Spleen (tissue), 11 donors: Measurements from ENCODE around the gene TIMM17B. TPM values are rescaled to one million over a fixed set of nuclear protein-coding genes. Genes with fewer than 3 reads are reported as not detected.

ENCODE experiments used
- DNase-seq: peaks from one replicate; pipeline ENCODE4 v3.0.0-alpha.2; 2020
- H3K27ac ChIP-seq, 8 donors: fragments of 200-600 bp; sonication (generic) in 7 of 8; 1 replicate in 4 of 8; 2 replicates in 4 of 8; pipeline versions ENCODE4 v1.5.0 to v1.8.0; 2016 to 2021; ENCODE audit warnings: inconsistent platforms in 4 of 8, mild to moderate bottlenecking in 4 of 8, moderate library complexity in 1 of 8
- H3K27me3 ChIP-seq, 7 donors: fragments of 200-600 bp; sonication (generic) in 6 of 7; replicated peaks in 1 of 7; 1 replicate in 4 of 7; 2 replicates in 3 of 7; pipeline versions ENCODE4 v1.5.0 to v1.8.0; 2016 to 2021; ENCODE audit warnings: inconsistent platforms in 3 of 7, mild to moderate bottlenecking in 1 of 7
- H3K36me3 ChIP-seq, 6 donors: fragments of 200-600 bp; sonication (generic) in 5 of 6; 1 replicate in 4 of 6; 2 replicates in 2 of 6; pipeline versions ENCODE4 v1.5.0 to v1.8.0; 2016 to 2021; ENCODE audit warnings: inconsistent platforms in 2 of 6
- H3K4me1 ChIP-seq, 6 donors: fragments of 200-600 bp; sonication (generic) in 5 of 6; 1 replicate in 3 of 6; 2 replicates in 3 of 6; pipeline versions ENCODE4 v1.5.0 to v1.8.0; 2016 to 2021; ENCODE audit warnings: inconsistent platforms in 3 of 6
- H3K4me3 ChIP-seq, 8 donors: fragments of 200-600 bp; sonication (generic) in 7 of 8; 1 replicate in 4 of 8; 2 replicates in 4 of 8; pipeline versions ENCODE4 v1.5.0 to v1.8.0; 2016 to 2021; ENCODE audit warnings: inconsistent platforms in 4 of 8, mild to moderate bottlenecking in 4 of 8, moderate library complexity in 2 of 8
- H3K9me3 ChIP-seq, 8 donors: fragments of 200-600 bp; sonication (generic) in 7 of 8; 1 replicate in 4 of 8; 2 replicates in 4 of 8; pipeline versions ENCODE4 v1.5.0 to v1.8.0; 2016 to 2021; ENCODE audit warnings: inconsistent platforms in 4 of 8
- CTCF ChIP-seq, 11 experiments: fragments of 200-600 bp in 7 of 11; fragments of 450-650 bp in 4 of 11; sonication (generic) in 4 of 11; IDR thresholded peaks in 8 of 11; conservative IDR thresholded peaks in 3 of 11; 1 replicate in 7 of 11; 2 replicates in 4 of 11; pipeline versions ENCODE4 v1.4.0 to v1.8.0; 2016 to 2021; ENCODE audit warnings: antibody characterized with exemption in 11 of 11, inconsistent platforms in 4 of 11, mild to moderate bottlenecking in 1 of 11
- POLR2A ChIP-seq, 3 donors: fragments of 450-650 bp; IDR thresholded peaks; one replicate each; pipeline ENCODE4 v1.5.1; 2017; ENCODE audit warnings: antibody characterized with exemption in 3 of 3, mild to moderate bottlenecking in 1 of 3
- POLR2AphosphoS5 ChIP-seq, 3 donors: sonication (generic); formaldehyde crosslinking; IDR thresholded peaks; one replicate each; pipeline ENCODE4 v1.5.1; 2017; ENCODE audit warnings: antibody characterized with exemption in 3 of 3
- WGBS, 5 donors: extraction: QIAGEN DNeasy Blood & Tissue Kit in 3 of 5; methylation state at CpG; one replicate each; pipeline versions ENCODE4 v1.1.5 to v1.1.7; 2013 to 2018; 5-methylcytosine and 5-hydroxymethylcytosine counted together
- intact Hi-C: fragments of 100-400 bp; cut with DNase I; formaldehyde crosslinking; loops from one replicate; pipeline ENCODE4 v1.15.0; 2023; ENCODE audit warnings: low total_unique reads
- polyA plus RNA-seq, 3 donors: library from polyadenylated mRNA; stranded (reverse); fragments of 200-250 nt; gene quantifications; one replicate each; pipeline ENCODE4 v1.2.1, GENCODE V29; 2013
- total RNA-seq, 7 donors: library from RNA; depleted of rRNA in 3 of 7; stranded (reverse); fragments of >200 nt in 3 of 7; fragmentation: NEBNext Ultra II Directional in 4 of 7; extraction: Animal tissue kit (Norgen Biotek cat#: 25700) in 4 of 7; gene quantifications; one replicate each; pipeline versions ENCODE4 v1.1.0 to v1.2.1, GENCODE V29; 2016 to 2021
- donor health status: healthy with polysubstance abuse.
- donor health status: DM: no; HTN: no; CAD: no; lungs with moderate emphysema.
- donor health status: DM: no; HTN: no; CAD: no.
- donor health status: Bipolar disorder and iron deficiency.
- donor health status: healthy.
- donor health status: DM: no; HTN: no; CAD: no.
- donor health status: DM: yes; HTN: yes; CAD: no.

TIMM17B gene
- total and polyA plus RNA-seq, 10 donors, result 29.3 to 68.8 (median 39.5) TPM

DNA sequence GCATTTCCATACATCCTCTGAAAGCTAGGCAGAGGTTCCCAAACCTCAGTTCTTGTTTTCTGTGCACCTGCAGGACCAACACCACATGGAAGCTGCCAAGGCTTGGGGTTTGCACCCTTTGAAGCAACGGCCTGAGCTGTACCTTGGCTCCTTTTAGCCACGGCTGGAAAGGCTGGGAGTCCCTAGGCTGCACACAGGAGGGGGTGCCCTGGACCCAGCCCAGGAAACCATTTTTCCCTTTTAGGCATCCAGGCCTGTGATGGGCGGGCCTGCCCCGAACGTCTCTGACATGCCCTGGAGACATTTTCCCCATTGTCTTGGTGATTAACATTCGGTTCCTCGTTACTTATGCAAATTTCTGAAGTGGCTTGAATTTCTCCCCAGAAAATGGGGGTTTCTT lies 44.7 kb downstream of the TIMM17B start:
- no peaks in the 10 kb centered on the region for H3K4me1 ChIP-seq
- DNase-seq, result no peak
- 72 to 83% (median 76%) methylated on average over 6 to 7 of the region's 7 CpGs for WGBS, 5 donors
- TF ChIP-seq POLR2AphosphoS5 (IDR thresholded peaks at IDR 0.05) (no peak), CTCF (IDR thresholded peaks at IDR 0.05 in 8 of 11, conservative IDR thresholded peaks at IDR 0.05 in 3 of 11) (no peak), POLR2A (IDR thresholded peaks at IDR 0.05) (no peak)
- intact Hi-C loops, result no loop called here
- H3K27ac ChIP-seq, result no peak overlapping the region
- H3K4me3 ChIP-seq, result no peak overlapping the region
- peaks cover 0 to 10% (median 0%) of the 10 kb centered on the region in 7 donors for H3K27me3 ChIP-seq
- no peaks in the 10 kb centered on the region for H3K36me3 ChIP-seq
- peaks cover 0 to 7% (median 0%) of the 10 kb centered on the region in 8 donors for H3K9me3 ChIP-seq

DNA sequence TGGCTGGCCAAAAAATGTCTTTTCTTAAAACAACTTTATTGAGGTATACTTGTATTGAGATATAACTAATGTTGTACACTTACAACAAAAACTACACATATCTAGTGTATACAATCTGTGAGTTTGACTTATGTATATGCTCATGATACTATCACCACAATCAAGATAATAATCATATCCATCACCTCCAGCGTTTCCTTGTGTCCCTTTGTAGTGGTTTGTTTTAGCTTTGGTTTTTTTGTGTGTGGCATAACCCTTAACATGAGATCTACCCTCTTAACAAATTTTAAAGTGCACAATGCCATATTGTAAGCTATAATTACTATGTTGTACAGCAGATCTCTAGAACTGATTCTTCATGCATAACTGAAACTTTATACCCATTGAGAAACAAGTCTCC lies 48.7 kb downstream of the TIMM17B start:
- Histone ChIP-seq H3K27ac (no peak overlapping the region), H3K36me3 (no peaks in the 10 kb centered on the region), H3K4me1 (no peaks in the 10 kb centered on the region), H3K4me3 (no peak overlapping the region), H3K27me3 (peaks cover 0 to 10% (median 0%) of the 10 kb centered on the region in 7 donors), H3K9me3 (peaks cover 0 to 7% (median 0%) of the 10 kb centered on the region in 8 donors)
- DNase-seq, result no peak
- 43 to 57% (median 56%) methylated on average over 1 of the region's 1 CpG for WGBS, 5 donors
- TF ChIP-seq CTCF (IDR thresholded peaks at IDR 0.05 in 8 of 11, conservative IDR thresholded peaks at IDR 0.05 in 3 of 11) (no peak), POLR2AphosphoS5 (IDR thresholded peaks at IDR 0.05) (no peak), POLR2A (IDR thresholded peaks at IDR 0.05) (no peak)
- intact Hi-C loops, result no loop called here

Other genes with a start within 250 kb of the TIMM17B start
- gene WAS, start 214.0 kb downstream of the TIMM17B start, total RNA-seq, result 100 to 1,000 TPM in 5 of 7 donors, 10 to 100 TPM in 2; 99.3 to 169 (median 107) TPM
- gene WAS, start 214.0 kb downstream of the TIMM17B start, polyA plus RNA-seq, result 10 to 100 TPM; 53.5 to 64.8 (median 56.2) TPM
- gene SUV39H1, start 201.0 kb downstream of the TIMM17B start, total RNA-seq, result 1 to 10 TPM; 6.2 to 9.2 (median 7.4) TPM
- 1 to 10 TPM; 4.0 to 6.7 (median 4.9) TPM for gene SUV39H1, start 201.0 kb downstream of the TIMM17B start, polyA plus RNA-seq
- gene GLOD5, start 136.0 kb downstream of the TIMM17B start, total RNA-seq, result not detected
- gene GLOD5, start 136.0 kb downstream of the TIMM17B start, polyA plus RNA-seq, result not detected
- 1 to 10 TPM in 6 of 7 donors, under 1 TPM in 1; 0.38 to 5.5 (median 1.5) TPM for gene GATA1, start 111.2 kb downstream of the TIMM17B start, total RNA-seq
- under 1 TPM; 0.15 to 0.61 (median 0.22) TPM for gene GATA1, start 111.2 kb downstream of the TIMM17B start, polyA plus RNA-seq
- 100 to 1,000 TPM in 1 of 7 donors, 10 to 100 TPM in 6; 63.8 to 103 (median 82.9) TPM for gene HDAC6, start 95.7 kb downstream of the TIMM17B start, total RNA-seq
- 10 to 100 TPM; 33.9 to 79.7 (median 78.2) TPM for gene HDAC6, start 95.7 kb downstream of the TIMM17B start, polyA plus RNA-seq
- gene ERAS, start 71.3 kb downstream of the TIMM17B start, total RNA-seq, result under 1 TPM in 1 of 7 donors, not detected in 6; 0.79 TPM
- under 1 TPM in 2 of 3 donors, not detected in 1; 0.08 to 0.10 TPM for gene ERAS, start 71.3 kb downstream of the TIMM17B start, polyA plus RNA-seq
- under 1 TPM in 3 of 7 donors, not detected in 4; 0.47 to 0.74 (median 0.70) TPM for gene PCSK1N, start 62.2 kb downstream of the TIMM17B start, total RNA-seq
- under 1 TPM; 0.10 to 0.36 (median 0.11) TPM for gene PCSK1N, start 62.2 kb downstream of the TIMM17B start, polyA plus RNA-seq
- 10 to 100 TPM; 53.5 to 73.6 (median 68.6) TPM for gene PQBP1, start 162 bp upstream of the TIMM17B start, total RNA-seq
- 10 to 100 TPM; 83.8 to 97.3 (median 92.9) TPM for gene PQBP1, start 162 bp upstream of the TIMM17B start, polyA plus RNA-seq
- 10 to 100 TPM; 15.0 to 20.8 (median 17.4) TPM for gene SLC35A2, start 13.9 kb upstream of the TIMM17B start, total RNA-seq
- gene SLC35A2, start 13.9 kb upstream of the TIMM17B start, polyA plus RNA-seq, result 1 to 10 TPM; 6.2 to 8.7 (median 8.3) TPM
- 100 to 1,000 TPM in 6 of 7 donors, 10 to 100 TPM in 1; 89.1 to 220 (median 159) TPM for gene PIM2, start 21.3 kb upstream of the TIMM17B start, total RNA-seq
- 10 to 100 TPM; 54.2 to 86.6 (median 62.4) TPM for gene PIM2, start 21.3 kb upstream of the TIMM17B start, polyA plus RNA-seq
- gene OTUD5, start 59.8 kb upstream of the TIMM17B start, total RNA-seq, result 10 to 100 TPM; 47.2 to 65.8 (median 58.5) TPM
- gene OTUD5, start 59.8 kb upstream of the TIMM17B start, polyA plus RNA-seq, result 10 to 100 TPM; 29.6 to 53.2 (median 46.6) TPM
- 1 to 10 TPM; 1.5 to 3.7 (median 2.2) TPM for gene KCND1, start 74.1 kb upstream of the TIMM17B start, total RNA-seq
- 1 to 10 TPM; 1.5 to 2.3 (median 2.0) TPM for gene KCND1, start 74.1 kb upstream of the TIMM17B start, polyA plus RNA-seq
- 10 to 100 TPM; 48.0 to 93.6 (median 72.6) TPM for gene GRIPAP1, start 104.5 kb upstream of the TIMM17B start, total RNA-seq
- 10 to 100 TPM; 20.0 to 42.2 (median 34.8) TPM for gene GRIPAP1, start 104.5 kb upstream of the TIMM17B start, polyA plus RNA-seq
- 10 to 100 TPM; 47.1 to 79.1 (median 64.9) TPM for gene TFE3, start 145.6 kb upstream of the TIMM17B start, total RNA-seq
- 10 to 100 TPM; 16.0 to 35.8 (median 18.7) TPM for gene TFE3, start 145.6 kb upstream of the TIMM17B start, polyA plus RNA-seq
- gene CCDC120, start 161.2 kb upstream of the TIMM17B start, total RNA-seq, result 1 to 10 TPM; 4.8 to 8.6 (median 7.1) TPM
- 1 to 10 TPM; 1.1 to 2.5 (median 1.4) TPM for gene CCDC120, start 161.2 kb upstream of the TIMM17B start, polyA plus RNA-seq
- gene PRAF2, start 176.2 kb upstream of the TIMM17B start, total RNA-seq, result 10 to 100 TPM; 15.4 to 23.7 (median 18.9) TPM
- 10 to 100 TPM; 15.9 to 17.9 (median 16.0) TPM for gene PRAF2, start 176.2 kb upstream of the TIMM17B start, polyA plus RNA-seq
- 100 to 1,000 TPM in 1 of 7 donors, 10 to 100 TPM in 6; 59.3 to 123 (median 64.7) TPM for gene WDR45, start 182.1 kb upstream of the TIMM17B start, total RNA-seq
- 100 to 1,000 TPM in 1 of 3 donors, 10 to 100 TPM in 2; 49.3 to 122 (median 95.4) TPM for gene WDR45, start 182.1 kb upstream of the TIMM17B start, polyA plus RNA-seq
- gene GPKOW, start 226.0 kb upstream of the TIMM17B start, total RNA-seq, result 10 to 100 TPM; 17.6 to 23.9 (median 19.2) TPM
- 10 to 100 TPM in 2 of 3 donors, 1 to 10 TPM in 1; 8.7 to 15.3 (median 11.6) TPM for gene GPKOW, start 226.0 kb upstream of the TIMM17B start, polyA plus RNA-seq